K562 (cell line): ENCODE results near the gene ZBTB38. TPM values are rescaled to one million over a fixed set of nuclear protein-coding genes. Genes with fewer than 3 reads are reported as not detected.

Experiments
- BRCA1 ChIP-seq, 2 experiments: fragments of 450-650 bp in 1 of 2; sonication (generic) in 1 of 2; formaldehyde crosslinking in 1 of 2; IDR thresholded peaks; 2 replicates each; pipeline versions ENCODE4 v1.5.0 to v1.6.1; 2017 to 2020; ENCODE audit warnings: mild to moderate bottlenecking in 1 of 2, missing genetic modification reagents in 1 of 2
- CEBPG ChIP-seq, 3 experiments: fragments of 200-800 bp in 1 of 3; sonication (Bioruptor generic) in 1 of 3; sonication (generic) in 1 of 3; formaldehyde crosslinking in 1 of 3; IDR thresholded peaks in 2 of 3; conservative IDR thresholded peaks in 1 of 3; 2 replicates each; pipeline versions ENCODE4 v1.6.1 to v1.8.0; 2016 to 2022; ENCODE audit warnings: missing compliant biosample characterization in 2 of 3, missing genetic modification characterization in 2 of 3, mild to moderate bottlenecking in 1 of 3, missing genetic modification reagents in 1 of 3
- HDAC1 ChIP-seq, 2 experiments: fragments of 450-650 bp; IDR thresholded peaks; 2 replicates each; pipeline ENCODE4 v1.6.1; 2016 to 2017; ENCODE audit warnings: inconsistent platforms in 1 of 2, mild to moderate bottlenecking in 1 of 2, moderate library complexity in 1 of 2
- HMG20A ChIP-seq: fragments of 450-650 bp; formaldehyde crosslinking; conservative IDR thresholded peaks from 2 replicates; pipeline ENCODE4 v1.4.0; 2020; ENCODE audit warnings: mild to moderate bottlenecking, mixed read lengths
- HNRNPK ChIP-seq: fragments of 200-400 bp; formaldehyde crosslinking; IDR thresholded peaks from one replicate; pipeline ENCODE4 v1.6.1; 2018; ENCODE audit warnings: mild to moderate bottlenecking, low read depth, low read length; ENCODE audit not compliant: poor library complexity, severe bottlenecking
- MAFG ChIP-seq: fragments of 450-650 bp; conservative IDR thresholded peaks from 2 replicates; pipeline ENCODE4 v1.6.1; 2016; ENCODE audit warnings: missing genetic modification characterization, missing compliant biosample characterization
- MAFK ChIP-seq: IDR thresholded peaks from 2 replicates; pipeline ENCODE4 v1.6.1; 2011; ENCODE audit warnings: low read length, improper control_type of control experiment
- POLR2H ChIP-seq: IDR thresholded peaks from 2 replicates; pipeline ENCODE4 v1.6.1; 2016; ENCODE audit warnings: missing genetic modification characterization, low read depth, mild to moderate bottlenecking, control low read depth, missing compliant biosample characterization, moderate library complexity
- PRPF4 ChIP-seq: fragments of 200-400 bp; formaldehyde crosslinking; IDR thresholded peaks from one replicate; pipeline ENCODE4 v1.6.1; 2017; ENCODE audit warnings: low read length, low read depth, mild to moderate bottlenecking; ENCODE audit not compliant: insufficient read depth, poor library complexity, severe bottlenecking
- RNF2 ChIP-seq: sonication (generic); IDR thresholded peaks from 2 replicates; pipeline ENCODE4 v1.6.1; 2016
- ZBTB33 ChIP-seq: sonication (generic); formaldehyde crosslinking; IDR thresholded peaks from 2 replicates; pipeline ENCODE4 v1.8.1; 2023; ENCODE audit warnings: mild to moderate bottlenecking, missing genetic modification reagents
- ZNF444 ChIP-seq: fragments of 250-450 bp; sonication (Bioruptor Pico); IDR thresholded peaks from 2 replicates; pipeline ENCODE4 v1.4.0; 2020; ENCODE audit warnings: mild to moderate bottlenecking, moderate library complexity
- ZNF561 ChIP-seq: fragments of 450-650 bp; formaldehyde crosslinking; conservative IDR thresholded peaks from 2 replicates; pipeline ENCODE4 v1.4.0; 2020; ENCODE audit warnings: mild to moderate bottlenecking, moderate library complexity
- ZNF764 ChIP-seq: fragments of 250-450 bp; sonication (Bioruptor Pico); IDR thresholded peaks from 2 replicates; pipeline ENCODE4 v1.4.0; 2020; ENCODE audit warnings: low read depth, mild to moderate bottlenecking, moderate library complexity
- polyA plus RNA-seq, 8 experiments: library from polyadenylated mRNA; depleted of rRNA in 4 of 8; stranded (reverse) in 5 of 8; unstranded in 3 of 8; fragments of >200 nt; fragmentation: Nextera tagmentation in 2 of 8; fragmentation: Illumina TruSeq in 1 of 8; extraction: Ambion mirVana in 2 of 8; extraction: Trizol in 1 of 8; gene quantifications; 2 replicates each; pipeline versions ENCODE4 v1.2.1 to v1.2.3, GENCODE V29; 2011 to 2014; ENCODE audit warnings: inconsistent platforms in 1 of 8, missing spikeins in 1 of 8
- total RNA-seq, 7 experiments: library from RNA; depleted of rRNA in 6 of 7; stranded (reverse); fragments of >200 nt in 6 of 7; fragmentation: Illumina TruSeq in 2 of 7; extraction: Trizol in 2 of 7; gene quantifications; 2 replicates each; pipeline versions ENCODE4 v1.2.1 to v1.2.3, GENCODE V29; 2011 to 2021; ENCODE audit warnings: low replicate concordance in 1 of 7
- TF ChIP-seq, protein P1 (sequence below): fragments of 450-650 bp; IDR thresholded peaks from one replicate; pipeline ENCODE4 v1.6.1; 2018; ENCODE audit warnings: mild to moderate bottlenecking, moderate library complexity; ENCODE audit not compliant: partially characterized antibody
- TF ChIP-seq, protein P2 (sequence below): fragments of 450-650 bp; conservative IDR thresholded peaks from 2 replicates; pipeline ENCODE4 v1.6.1; 2016; ENCODE audit warnings: missing genetic modification characterization, low read depth, mild to moderate bottlenecking, missing compliant biosample characterization, moderate library complexity

Gene ZBTB38
- total and polyA plus RNA-seq, 9 of the 15 experiments (the other 6 are each of a cell fraction or from before 2014, with no cell fraction given), result 12.1 to 39.4 (median 22.9) TPM

DNA sequence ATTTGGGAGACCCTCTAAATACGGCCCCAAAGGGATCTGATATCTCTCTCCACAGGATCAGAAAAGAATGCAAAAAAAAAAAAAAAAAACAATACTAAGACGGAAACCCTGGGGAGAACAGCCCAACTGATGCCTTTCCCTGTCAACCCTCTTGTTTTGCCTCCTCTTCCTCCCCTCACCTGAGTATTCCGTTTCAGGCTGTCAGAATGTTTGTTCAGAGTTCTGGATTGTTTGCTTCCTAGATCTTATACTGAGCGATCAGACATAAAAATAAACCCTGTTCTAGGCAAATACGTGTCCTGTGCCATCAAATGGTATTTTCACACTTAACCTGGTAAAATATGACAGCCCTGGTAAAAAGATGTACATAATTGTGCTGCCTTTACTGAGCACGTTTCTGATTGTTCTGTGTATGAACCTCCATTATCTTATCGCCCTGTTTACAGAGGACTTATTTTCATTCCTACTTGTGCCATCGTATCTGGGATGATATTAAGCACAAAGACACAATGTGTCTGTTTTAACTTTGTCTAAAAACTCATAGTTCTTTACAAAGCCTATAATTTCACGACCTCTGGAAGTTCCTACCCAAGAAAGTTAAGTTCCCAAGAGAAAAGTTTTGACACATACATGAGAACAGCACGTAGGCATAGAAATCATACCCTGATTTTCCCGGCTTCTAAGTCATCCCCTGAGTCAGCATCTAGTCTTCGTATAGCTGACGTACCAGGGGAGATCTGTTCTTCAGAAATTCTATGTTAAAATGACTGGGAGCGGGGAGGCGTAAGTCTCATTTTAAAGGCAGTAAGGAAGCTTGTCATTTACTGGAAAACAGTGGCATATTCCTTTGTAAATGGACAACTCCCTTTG is 856 bp downstream of the ZBTB38 start (continued):
- TF ChIP-seq, protein P1, sequence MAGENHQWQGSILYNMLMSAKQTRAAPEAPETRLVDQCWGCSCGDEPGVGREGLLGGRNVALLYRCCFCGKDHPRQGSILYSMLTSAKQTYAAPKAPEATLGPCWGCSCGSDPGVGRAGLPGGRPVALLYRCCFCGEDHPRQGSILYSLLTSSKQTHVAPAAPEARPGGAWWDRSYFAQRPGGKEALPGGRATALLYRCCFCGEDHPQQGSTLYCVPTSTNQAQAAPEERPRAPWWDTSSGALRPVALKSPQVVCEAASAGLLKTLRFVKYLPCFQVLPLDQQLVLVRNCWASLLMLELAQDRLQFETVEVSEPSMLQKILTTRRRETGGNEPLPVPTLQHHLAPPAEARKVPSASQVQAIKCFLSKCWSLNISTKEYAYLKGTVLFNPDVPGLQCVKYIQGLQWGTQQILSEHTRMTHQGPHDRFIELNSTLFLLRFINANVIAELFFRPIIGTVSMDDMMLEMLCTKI, result no peak
- TF ChIP-seq ZNF764, result no peak
- no peak for TF ChIP-seq ZNF561
- no peak for TF ChIP-seq HMG20A (CRISPR knock-in tag)
- TF ChIP-seq ZNF444 (CRISPR knock-in tag), result no peak
- TF ChIP-seq MAFK, result peak; percentile 84
- TF ChIP-seq, protein P2, sequence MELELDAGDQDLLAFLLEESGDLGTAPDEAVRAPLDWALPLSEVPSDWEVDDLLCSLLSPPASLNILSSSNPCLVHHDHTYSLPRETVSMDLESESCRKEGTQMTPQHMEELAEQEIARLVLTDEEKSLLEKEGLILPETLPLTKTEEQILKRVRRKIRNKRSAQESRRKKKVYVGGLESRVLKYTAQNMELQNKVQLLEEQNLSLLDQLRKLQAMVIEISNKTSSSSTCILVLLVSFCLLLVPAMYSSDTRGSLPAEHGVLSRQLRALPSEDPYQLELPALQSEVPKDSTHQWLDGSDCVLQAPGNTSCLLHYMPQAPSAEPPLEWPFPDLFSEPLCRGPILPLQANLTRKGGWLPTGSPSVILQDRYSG (tag), result no peak; the same call in 1 of the 2 replicates
- TF ChIP-seq CEBPG (CRISPR knock-in tag; IDR thresholded peaks at IDR 0.05), result no peak
- TF ChIP-seq CEBPG (tag; conservative IDR thresholded peaks at IDR 0.05 in 1 of 2, IDR thresholded peaks at IDR 0.05 in 1 of 2), result no peak
- TF ChIP-seq POLR2H (tag), result no peak
- TF ChIP-seq RNF2, result no peak
- TF ChIP-seq ZBTB33 (CRISPR knock-in tag), result no peak
- no peak for TF ChIP-seq HNRNPK
- no peak for TF ChIP-seq HDAC1 (IDR thresholded peaks at IDR 0.05)
- peak; percentile 83 for TF ChIP-seq MAFG (tag)
- TF ChIP-seq BRCA1 (IDR thresholded peaks at IDR 0.05), result no peak
- TF ChIP-seq BRCA1 (CRISPR knock-in tag; IDR thresholded peaks at IDR 0.05), result no peak
- no peak for TF ChIP-seq PRPF4
